Activated CD8-positive, alpha-beta T cell treated with anti-CD3 and anti-CD28 coated beads for 36 hours (primary cell): ENCODE results near the gene DPH6. TPM values are rescaled to one million over a fixed set of nuclear protein-coding genes. Genes with fewer than 3 reads are reported as not detected.
A peak's percentile ranks its signal among the peaks of the same experiment; 100 is the strongest.

ENCODE experiments used
- ATAC-seq: fragments of 200-7000 bp; cut with Tn5 transposase; one replicate; pipeline ENCODE4 v1.10.0; 2021; ENCODE audit warnings: mild to moderate bottlenecking, moderate library complexity
- CTCF ChIA-PET: fragments of 350-600 bp; sonication (Branson Sonifier 250); formaldehyde crosslinking; loops from one replicate; lab custom pipeline; 2021; ENCODE audit warnings: antibody characterized with exemption; lab: Charles Lee
- POLR2A ChIA-PET: fragments of 350-600 bp; sonication (Branson Sonifier 250); formaldehyde crosslinking; loops from one replicate; lab custom pipeline; 2021; ENCODE audit warnings: antibody characterized with exemption; lab: Charles Lee
- DNase-seq: peaks from one replicate; pipeline ENCODE4 v3.0.0-alpha.2; 2020
- H3K27ac Mint-ChIP-seq: one replicate; pipeline ENCODE4 v1.8.0; 2021; ENCODE audit warnings: mild to moderate bottlenecking, mixed read lengths
- H3K27me3 Mint-ChIP-seq: one replicate; pipeline ENCODE4 v1.8.0; 2021; ENCODE audit warnings: mixed read lengths
- H3K36me3 Mint-ChIP-seq: one replicate; pipeline ENCODE4 v1.8.0; 2021; ENCODE audit warnings: low read depth, mixed read lengths
- H3K4me1 Mint-ChIP-seq: one replicate; pipeline ENCODE4 v1.8.0; 2021; ENCODE audit warnings: low read depth, mixed read lengths
- H3K4me3 Mint-ChIP-seq: one replicate; pipeline ENCODE4 v1.8.0; 2021; ENCODE audit warnings: mild to moderate bottlenecking, moderate library complexity, mixed read lengths
- H3K9me3 Mint-ChIP-seq: one replicate; pipeline ENCODE4 v1.8.0; 2021; ENCODE audit warnings: mixed read lengths
- intact Hi-C: fragments of 100-400 bp; cut with micrococcal nuclease; formaldehyde crosslinking; loops from one replicate; pipeline ENCODE4 v1.10.0; 2022
- total RNA-seq, 2 experiments: library from RNA; stranded (reverse); gene quantifications; one replicate each; pipeline ENCODE4 v1.2.3, GENCODE V29; 2021
- TF ChIP-seq, protein P1 (sequence below): fragments of 200-600 bp; IDR thresholded peaks from one replicate; pipeline ENCODE4 v1.8.0; 2022; ENCODE audit warnings: antibody characterized with exemption, mild to moderate bottlenecking

Gene DPH6
- total RNA-seq, 2 experiments from 2014 or later = 12.0 to 12.9 TPM

DNA sequence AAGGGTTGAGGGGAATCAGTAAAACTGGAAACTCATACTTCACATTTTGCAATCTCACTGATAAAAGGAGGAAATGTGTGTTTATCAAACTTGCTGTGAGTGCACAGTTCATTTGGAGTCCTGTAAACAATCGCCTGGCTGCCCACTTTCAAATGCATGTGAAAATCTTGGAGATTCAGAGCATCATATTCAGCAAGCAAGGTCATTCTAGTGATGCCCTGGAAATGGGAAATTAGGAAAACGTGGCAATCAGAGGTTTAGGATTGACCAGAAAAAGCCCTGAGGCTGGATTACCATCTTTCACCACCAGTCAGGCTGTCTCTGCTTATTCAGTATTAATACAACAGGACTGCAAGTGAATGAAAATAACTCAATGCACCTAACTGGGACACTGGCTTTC is 23.9 kb downstream of the DPH6 start:
- TF ChIP-seq, protein P1, sequence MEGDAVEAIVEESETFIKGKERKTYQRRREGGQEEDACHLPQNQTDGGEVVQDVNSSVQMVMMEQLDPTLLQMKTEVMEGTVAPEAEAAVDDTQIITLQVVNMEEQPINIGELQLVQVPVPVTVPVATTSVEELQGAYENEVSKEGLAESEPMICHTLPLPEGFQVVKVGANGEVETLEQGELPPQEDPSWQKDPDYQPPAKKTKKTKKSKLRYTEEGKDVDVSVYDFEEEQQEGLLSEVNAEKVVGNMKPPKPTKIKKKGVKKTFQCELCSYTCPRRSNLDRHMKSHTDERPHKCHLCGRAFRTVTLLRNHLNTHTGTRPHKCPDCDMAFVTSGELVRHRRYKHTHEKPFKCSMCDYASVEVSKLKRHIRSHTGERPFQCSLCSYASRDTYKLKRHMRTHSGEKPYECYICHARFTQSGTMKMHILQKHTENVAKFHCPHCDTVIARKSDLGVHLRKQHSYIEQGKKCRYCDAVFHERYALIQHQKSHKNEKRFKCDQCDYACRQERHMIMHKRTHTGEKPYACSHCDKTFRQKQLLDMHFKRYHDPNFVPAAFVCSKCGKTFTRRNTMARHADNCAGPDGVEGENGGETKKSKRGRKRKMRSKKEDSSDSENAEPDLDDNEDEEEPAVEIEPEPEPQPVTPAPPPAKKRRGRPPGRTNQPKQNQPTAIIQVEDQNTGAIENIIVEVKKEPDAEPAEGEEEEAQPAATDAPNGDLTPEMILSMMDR = no peak
- intact Hi-C loops = no loop called here

DNA sequence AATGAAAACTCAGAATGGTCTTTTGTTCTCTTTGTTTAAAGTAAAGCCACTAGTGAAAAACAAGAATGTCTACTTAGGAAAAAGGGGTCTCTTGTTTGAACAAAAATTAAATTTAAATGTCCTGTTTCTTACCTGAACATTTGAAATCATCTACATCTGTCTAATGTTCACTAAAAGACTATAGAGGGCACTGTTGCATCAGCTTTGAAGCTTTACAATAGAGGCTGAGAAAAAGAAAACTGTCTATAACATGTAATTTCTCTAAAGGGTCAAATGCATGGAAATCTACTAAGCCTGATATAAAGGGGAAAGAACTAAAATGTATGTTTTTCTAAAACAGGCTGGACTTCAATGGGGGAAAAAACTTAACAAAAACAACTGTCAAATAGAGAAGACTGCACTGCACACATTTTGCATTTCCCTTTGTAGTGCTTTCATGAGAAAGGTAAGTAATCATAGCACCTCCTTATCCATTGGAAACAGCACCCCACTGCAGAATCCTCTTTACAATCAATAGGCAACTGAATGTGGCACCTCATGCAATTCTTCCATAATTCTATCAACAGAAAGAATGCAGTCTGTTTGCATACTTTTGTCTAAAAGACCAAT is 26.3 kb downstream of the DPH6 start:
- intact Hi-C loops = no loop called here
- no peak for DNase-seq
- no peak for ATAC-seq
- no peaks in the 10 kb centered on the region for H3K36me3 Mint-ChIP-seq
- H3K9me3 Mint-ChIP-seq = no peaks in the 10 kb centered on the region
- H3K27ac Mint-ChIP-seq = no peak overlapping the region
- ChIA-PET POLR2A (interaction anchor here (1.0 kb wide), 1 partner anchor 8 kb away, joined by 3 read pairs; no protein-coding TSS in a partner anchor), CTCF (interaction anchor here (1.7 to 3.3 kb wide), 2 partner anchors 232 to 980 kb away, joined by 3 to 8 read pairs; no protein-coding TSS in a partner anchor)
- no peaks in the 10 kb centered on the region for H3K27me3 Mint-ChIP-seq
- no peak overlapping the region for H3K4me3 Mint-ChIP-seq
- TF ChIP-seq, protein P1 = peak; percentile 64
- peaks cover 4% of the 10 kb centered on the region for H3K4me1 Mint-ChIP-seq

More for the DNA sequence above, 23.9 kb downstream of the DPH6 start:
- peaks cover 4% of the 10 kb centered on the region for H3K4me1 Mint-ChIP-seq
- H3K36me3 Mint-ChIP-seq = no peaks in the 10 kb centered on the region
- no peaks in the 10 kb centered on the region for H3K27me3 Mint-ChIP-seq
- DNase-seq (no peak), ATAC-seq (no peak)
- ChIA-PET CTCF (interaction anchor here (3.3 kb wide), 1 partner anchor 229 kb away, joined by 8 read pairs; no protein-coding TSS in a partner anchor), POLR2A (no interaction called here)
- H3K9me3 Mint-ChIP-seq = no peaks in the 10 kb centered on the region
- H3K4me3 Mint-ChIP-seq = no peak overlapping the region
- no peak overlapping the region for H3K27ac Mint-ChIP-seq

DNA sequence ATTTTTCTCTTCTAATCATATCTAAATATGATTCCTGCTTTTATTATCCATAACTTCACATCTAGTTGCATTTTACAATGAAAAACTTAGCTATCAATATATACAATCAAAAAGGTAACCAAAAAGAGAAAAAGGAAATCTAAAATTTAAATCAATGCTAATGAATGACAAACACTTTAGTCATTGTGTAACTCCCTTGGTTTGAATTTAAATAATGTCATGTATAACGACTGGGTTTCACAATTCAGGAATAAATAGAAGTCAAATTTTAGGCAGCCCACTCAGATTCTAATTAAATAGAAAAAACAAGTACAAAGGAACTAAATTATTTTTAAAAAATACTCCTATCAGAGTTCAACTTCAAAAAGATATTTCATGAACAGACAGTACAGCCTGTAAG is 26.9 kb downstream of the DPH6 start:
- Mint-ChIP-seq H3K36me3 (no peaks in the 10 kb centered on the region), H3K4me3 (no peak overlapping the region), H3K4me1 (peaks cover 4% of the 10 kb centered on the region), H3K27ac (no peak overlapping the region), H3K9me3 (no peaks in the 10 kb centered on the region), H3K27me3 (no peaks in the 10 kb centered on the region)
- intact Hi-C loops = no loop called here
- DNase-seq (no peak), ATAC-seq (no peak)
- TF ChIP-seq, protein P1 = no peak
- ChIA-PET CTCF (interaction anchor here (1.7 to 3.3 kb wide), 2 partner anchors 232 to 980 kb away, joined by 3 to 8 read pairs; no protein-coding TSS in a partner anchor), POLR2A (interaction anchor here (1.0 to 1.1 kb wide), 2 partner anchors 8 to 15 kb away, joined by 3 read pairs; no protein-coding TSS in a partner anchor)

DNA sequence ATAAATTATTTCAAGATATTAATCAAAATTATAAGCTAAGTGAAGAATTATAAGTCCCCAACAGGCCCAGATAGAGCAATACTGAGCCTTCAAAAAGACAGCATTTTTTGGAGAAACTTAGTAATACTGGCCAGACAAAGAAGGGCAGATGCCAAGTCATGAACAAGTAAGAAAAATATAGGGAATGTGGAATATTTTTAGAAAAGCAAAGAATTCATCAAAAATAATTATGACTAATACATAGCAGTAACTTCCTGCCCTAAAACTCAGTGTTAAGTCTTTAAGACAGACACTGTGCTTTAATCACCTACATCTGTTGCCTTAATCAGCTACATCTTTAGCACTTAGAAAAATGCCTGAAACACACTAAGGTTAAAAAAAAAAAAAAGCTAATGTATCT is 31.2 kb downstream of the DPH6 start:
- H3K27me3 Mint-ChIP-seq = no peaks in the 10 kb centered on the region
- ChIA-PET POLR2A (interaction anchor here (1.0 kb wide), 1 partner anchor 11 kb away, joined by 3 read pairs; no protein-coding TSS in a partner anchor), CTCF (no interaction called here)
- peaks cover 1% of the 10 kb centered on the region for H3K4me1 Mint-ChIP-seq
- H3K36me3 Mint-ChIP-seq = no peaks in the 10 kb centered on the region
- no peak overlapping the region for H3K4me3 Mint-ChIP-seq
- no peaks in the 10 kb centered on the region for H3K9me3 Mint-ChIP-seq
- DNase-seq (no peak), ATAC-seq (no peak)
- intact Hi-C loops = no loop called here
- no peak overlapping the region for H3K27ac Mint-ChIP-seq
- TF ChIP-seq, protein P1 = no peak

DNA sequence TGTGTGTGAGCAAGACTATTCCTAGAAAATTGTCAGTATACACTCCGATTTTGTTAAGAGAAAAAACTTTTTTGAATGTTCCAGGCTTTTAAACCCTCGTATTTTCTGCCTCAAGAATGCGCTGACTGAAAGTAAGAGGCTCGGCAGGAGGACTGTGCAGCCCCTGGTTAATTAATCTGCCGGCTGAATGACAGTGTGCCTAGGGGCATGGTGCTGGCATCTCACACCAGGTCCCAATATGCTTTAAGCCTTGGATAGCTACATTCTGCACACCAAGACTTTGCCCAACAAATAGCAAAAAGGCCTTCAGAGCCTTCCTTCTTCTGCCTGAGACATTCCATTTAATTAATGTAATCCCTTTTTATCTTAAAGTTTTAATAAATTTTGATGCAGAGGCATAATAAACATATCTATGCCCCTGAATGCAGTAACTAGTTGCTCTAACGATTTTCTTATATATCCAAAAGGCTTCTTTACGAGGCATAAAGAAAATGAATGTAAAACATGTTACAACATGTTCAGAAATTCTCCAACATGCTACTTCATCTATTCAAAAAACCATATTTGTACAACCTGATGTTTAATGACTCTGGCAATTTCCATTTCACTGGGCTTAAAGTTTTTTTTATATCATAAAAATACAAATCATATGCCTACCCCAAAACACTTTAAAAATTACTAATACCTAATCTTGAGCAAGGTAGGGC is 37.9 kb downstream of the DPH6 start:
- Mint-ChIP-seq H3K27ac (no peak overlapping the region), H3K4me3 (no peak overlapping the region), H3K36me3 (no peaks in the 10 kb centered on the region), H3K9me3 (no peaks in the 10 kb centered on the region), H3K4me1 (no peaks in the 10 kb centered on the region), H3K27me3 (no peaks in the 10 kb centered on the region)
- ChIA-PET CTCF (no interaction called here), POLR2A (no interaction called here)
- TF ChIP-seq, protein P1 = no peak
- ATAC-seq = no peak
- intact Hi-C loops = no loop called here
- DNase-seq = no peak
